Stimulated activated CD8-positive, alpha-beta memory T cell treated with anti-CD3 and anti-CD28 coated beads, Interleukin-12 subunit alpha, Interleukin-12 subunit beta, amount 100 ng/mL, for 24 hours (primary cell): Measurements from ENCODE around the gene DCAF11.

Experiments used
- DNase-seq: peaks from one replicate; pipeline ENCODE4 v3.0.0-alpha.2; 2020; ENCODE audit errors: extremely low read depth

The DCAF11 gene

DNA sequence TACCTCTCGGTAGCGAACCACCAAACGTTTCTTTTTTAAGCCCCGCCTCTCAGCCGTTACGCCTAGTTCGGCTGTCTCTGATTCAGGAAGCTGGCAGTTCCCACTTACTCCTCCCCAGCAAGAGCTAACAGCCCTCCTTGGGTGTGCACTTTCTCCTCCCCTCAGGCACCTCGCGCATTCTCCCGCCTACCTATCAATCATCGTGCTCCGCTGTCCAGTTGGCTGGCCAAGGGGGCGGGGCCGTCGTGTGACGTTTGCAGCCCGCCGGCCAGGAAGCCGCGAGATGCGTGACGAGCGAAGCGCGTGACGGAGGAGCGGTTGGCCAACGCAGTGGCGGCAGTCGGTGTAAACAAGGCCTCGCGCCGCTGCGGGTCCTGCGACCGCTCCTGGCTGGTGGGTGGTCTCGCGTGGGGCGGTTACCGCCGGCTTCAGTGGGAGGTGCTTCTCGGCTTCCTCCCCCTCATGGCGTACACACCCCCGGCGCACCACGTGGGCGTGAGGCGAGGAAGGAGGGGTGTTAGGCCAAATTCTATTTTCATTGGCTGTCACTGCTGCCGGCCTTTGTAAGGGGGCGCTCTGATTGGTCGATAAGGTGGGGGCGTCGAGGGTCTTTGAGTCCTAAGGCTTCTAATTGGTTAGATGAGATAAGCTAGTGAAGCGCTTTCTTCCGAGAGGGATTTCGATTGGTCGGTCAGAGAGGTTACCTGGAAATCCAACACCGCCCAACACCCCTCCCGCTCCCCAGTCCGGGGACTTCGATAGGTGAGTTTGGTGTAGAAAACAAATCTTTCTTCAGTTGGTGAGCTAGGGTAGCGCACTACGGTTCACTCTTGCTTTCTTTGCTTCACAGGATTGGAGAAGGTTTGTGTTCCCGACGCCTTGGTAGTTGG is at the start of gene DCAF11, which contains the start of gene NRL:
Gene DCAF11 (plus strand): TSS at position 246 of the 890 bp plus-strand sequence. CDS start 818 bp downstream, outside the sequence.
Gene NRL (minus strand): TSS at position 418 of the 890 bp plus-strand sequence. CDS start 32,101 bp downstream, outside the sequence.
- DNase-seq = peak; percentile 93

DNA sequence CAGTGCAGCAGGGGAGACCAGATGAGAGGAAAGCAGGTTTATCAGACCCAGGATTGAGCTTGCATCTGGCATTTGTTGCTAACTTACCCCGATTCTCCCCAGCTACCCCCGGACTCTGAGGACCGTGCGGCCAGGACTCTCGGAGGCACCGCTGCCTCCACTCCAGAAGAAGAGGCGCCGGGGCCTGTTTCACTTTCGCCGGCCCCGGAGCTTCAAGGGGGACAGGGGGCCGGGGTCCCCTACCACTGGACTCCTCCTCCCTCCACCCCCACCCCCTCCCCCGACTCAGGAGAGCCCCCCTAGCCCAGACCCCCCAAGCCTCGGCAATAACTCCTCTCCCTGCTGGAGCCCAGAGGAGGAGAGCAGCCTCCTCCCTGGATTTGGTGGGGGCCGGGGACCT is 49.7 kb upstream of the DCAF11 start:
- DNase-seq = no peak

DNA sequence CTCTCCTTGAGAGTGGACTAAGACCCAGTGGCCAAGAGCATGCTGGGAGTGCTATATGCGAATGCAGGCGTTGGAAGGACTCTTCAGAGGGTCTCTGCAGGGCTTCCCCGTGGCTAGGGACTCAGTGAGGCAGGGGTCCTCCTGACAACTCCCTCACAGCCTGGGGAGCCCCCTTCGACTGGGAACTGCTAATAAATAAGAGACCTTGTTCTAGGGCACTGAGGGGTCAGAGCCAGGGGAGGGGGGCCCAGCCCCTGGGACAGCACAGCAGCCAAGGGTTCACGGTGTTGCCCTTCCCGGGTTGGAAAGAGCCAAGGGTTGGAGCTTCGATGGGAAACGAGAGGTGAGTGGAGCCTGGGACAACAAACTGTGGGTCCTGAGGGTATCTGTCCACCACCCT is 49.2 kb upstream of the DCAF11 start:
- DNase-seq = no peak

DNA sequence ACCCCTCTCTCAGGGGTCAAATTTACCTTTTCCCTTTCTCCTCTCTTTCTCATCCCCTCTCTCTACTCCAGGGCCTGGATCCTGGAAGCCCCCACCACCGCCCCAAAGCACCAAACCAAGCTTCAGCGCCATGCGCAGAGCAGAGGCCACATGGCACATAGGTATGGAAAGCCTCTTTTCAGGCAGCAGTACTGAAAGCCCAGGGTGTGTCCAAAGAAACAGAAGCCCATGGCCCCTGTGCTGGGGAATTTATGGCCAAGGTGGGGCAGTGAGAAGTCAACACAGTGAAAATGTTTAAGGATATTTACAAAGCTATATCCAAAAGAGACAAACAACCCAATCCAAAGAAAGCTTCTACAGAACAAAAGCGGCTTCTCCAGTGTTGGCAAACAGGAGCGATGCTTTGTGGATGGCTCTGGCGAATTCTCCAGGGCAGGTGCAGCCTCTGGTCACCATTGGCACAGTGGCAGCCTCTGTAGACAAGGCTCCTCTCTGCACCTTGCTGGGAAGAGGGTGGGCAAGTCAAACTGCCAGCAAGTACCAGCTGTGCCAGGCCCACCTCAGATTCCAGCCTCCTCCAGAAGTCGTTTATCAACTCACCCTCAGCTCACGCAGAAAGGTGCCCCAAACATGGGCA is 48.0 kb upstream of the DCAF11 start:
- DNase-seq = no peak

DNA sequence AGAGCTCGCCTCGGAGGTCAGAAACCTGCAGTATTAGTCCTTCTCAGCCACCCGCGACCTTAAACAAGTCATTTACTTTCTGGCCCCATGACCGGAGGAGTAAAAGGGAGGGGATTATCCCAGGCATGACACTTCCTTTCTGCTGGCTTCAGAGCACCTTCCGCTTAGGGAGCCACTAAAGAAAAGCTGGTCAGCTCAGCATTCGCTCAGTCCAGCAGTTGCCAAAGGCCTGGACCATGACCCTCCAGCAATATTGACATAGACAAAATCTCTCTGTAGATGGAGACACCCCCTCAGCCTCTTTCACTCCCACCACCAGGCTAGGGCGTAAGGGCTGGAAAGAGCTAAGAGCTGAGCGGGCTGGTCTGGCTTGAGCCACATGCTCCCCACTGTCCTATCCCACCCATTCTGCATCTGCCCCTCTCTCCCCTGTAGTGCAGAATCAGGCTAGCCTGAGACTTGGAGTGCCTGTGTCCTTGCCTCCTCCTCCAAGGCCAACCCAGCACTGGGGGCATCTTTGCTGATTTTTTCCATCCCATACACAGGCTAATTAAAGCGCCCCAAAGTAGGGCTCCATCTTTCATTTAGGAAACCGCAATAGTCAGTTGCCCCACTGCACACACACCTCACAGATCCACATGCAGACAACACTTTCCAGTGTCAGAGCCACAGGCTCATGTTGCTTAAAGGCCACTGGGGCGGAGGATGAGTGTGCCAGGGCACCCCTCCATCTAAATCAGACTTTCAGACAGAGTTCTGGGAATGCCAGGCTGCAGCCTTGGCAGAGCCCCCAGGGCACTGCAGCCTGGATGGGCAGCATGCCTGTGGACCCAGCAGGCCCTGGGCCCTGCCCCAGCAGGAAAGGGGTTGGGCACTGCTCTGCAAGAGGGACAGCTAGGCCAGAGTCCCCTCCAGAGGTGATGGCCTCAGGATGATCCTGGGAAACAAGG is 47.2 kb upstream of the DCAF11 start:
- DNase-seq = no peak

DNA sequence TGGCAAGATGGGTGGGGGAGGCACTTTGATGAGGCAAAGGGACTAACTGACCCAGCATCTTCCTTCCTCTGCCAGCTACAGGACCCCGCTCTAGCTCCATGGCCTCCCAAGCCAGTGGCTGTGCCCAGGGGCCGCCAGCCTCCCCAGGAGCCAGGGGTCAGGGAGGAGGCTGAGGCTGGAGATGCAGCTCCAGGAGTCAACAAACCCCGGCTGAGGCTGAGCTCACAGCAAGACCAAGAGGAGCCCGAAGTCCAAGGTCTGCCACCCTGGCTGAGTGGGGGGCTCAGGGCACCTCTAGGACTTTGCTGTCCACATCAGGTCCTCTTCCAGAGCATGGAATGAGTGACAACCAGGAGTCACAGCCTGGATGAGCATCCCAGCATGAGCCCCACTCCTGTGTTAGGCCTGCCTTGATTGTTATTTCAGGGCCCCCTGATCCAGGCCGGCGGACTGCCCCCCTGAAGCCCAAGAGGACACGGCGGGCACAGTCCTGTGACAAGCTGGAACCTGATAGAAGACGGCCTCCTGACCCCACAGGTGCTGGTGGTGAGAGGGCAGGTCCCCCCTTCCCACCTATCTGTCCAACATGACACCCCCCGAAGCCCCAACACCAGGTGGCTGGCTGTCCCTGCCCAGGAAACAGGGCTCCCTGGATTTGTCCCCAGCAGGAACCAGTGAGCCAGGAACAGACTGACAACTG is 45.7 kb upstream of the DCAF11 start:
- DNase-seq = no peak

DNA sequence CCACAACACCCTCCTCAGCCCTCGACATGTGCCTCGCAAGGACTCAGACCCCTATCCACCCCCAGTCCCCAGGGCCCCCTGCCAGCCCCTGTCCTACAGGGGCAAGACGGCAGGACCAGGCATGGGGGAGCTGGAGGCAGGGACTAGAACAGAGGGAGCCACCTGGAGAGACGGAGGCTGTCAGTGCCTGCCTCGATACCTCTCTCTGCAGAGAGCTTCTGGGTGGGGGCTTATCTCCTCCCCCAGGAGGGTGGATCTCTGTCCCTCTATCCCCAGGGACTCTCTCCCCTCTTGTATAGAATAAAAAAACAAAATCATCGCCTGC is 45.2 kb upstream of the DCAF11 start:
- DNase-seq = no peak

DNA sequence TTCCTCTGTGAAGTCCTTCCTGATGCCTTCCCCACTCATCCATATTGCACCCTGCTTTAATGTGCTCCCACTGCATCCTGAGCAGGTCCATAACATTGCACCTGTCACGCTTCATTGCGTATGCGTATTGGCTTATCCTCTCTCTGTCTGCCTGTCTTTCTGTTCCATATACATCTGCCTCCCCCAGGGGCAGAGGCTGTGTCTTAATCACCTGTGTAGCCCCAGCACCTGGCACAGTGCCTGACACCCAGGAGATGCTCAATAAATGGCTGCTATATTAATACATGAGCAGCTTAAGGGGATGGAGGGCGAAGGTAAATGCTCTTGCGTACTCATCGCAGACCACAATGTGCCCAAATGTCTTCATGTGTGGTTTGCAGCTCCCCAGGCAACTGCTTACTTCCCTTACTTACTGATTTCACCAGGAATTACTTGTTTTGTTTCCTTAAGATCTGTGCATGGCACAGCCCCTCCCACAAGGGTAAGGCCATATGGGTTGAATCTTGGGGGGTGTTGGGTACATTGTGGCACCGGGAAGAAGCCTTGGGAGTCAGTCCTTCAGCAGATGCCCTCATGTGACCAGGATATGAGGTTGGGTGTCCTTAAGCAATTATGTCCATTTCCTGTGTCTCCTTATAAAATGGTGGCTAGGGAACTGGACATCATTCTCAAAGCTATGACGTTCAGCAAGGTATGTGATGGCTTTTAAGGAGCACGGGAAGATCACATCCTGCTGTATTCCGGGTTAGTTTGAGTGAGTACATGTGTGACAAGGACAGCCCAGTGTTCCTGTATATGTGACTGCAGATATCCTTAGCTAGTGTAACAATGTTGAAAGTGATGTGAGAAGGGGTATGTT is 44.1 kb upstream of the DCAF11 start:
- DNase-seq = no peak

DNA sequence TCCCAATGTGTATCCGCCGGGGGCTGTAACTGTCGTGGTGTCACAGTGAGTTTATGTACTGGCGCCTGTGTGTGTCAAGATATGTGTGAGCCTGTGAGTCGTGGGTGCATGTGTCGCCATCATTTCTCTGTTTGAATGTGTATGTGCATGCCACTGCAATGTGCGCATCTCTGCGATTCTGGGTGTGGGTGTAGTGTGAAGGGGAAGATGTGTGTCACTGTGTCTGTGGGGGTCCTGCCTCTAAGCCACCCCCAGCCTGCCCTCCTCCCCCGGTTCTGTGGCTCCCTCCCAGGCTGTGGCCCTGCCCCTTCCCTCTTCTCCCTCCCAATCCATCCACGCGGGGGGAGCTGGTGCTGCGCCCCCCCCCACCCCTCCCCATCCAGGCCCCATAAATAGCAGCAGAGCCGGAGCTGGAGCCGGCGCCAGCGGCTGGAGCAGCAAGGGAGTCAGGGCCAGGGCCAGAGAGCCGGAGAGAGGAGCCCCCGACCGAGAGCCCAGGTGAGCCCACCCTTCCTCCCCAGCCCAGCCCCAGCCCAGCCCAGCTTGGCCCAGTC is 43.4 kb upstream of the DCAF11 start, which contains the start of gene CPNE6:
Gene CPNE6 (plus strand): TSS at position 419 of the 554 bp plus-strand sequence. CDS start 1,375 bp downstream, outside the sequence.
- no peak for DNase-seq

DNA sequence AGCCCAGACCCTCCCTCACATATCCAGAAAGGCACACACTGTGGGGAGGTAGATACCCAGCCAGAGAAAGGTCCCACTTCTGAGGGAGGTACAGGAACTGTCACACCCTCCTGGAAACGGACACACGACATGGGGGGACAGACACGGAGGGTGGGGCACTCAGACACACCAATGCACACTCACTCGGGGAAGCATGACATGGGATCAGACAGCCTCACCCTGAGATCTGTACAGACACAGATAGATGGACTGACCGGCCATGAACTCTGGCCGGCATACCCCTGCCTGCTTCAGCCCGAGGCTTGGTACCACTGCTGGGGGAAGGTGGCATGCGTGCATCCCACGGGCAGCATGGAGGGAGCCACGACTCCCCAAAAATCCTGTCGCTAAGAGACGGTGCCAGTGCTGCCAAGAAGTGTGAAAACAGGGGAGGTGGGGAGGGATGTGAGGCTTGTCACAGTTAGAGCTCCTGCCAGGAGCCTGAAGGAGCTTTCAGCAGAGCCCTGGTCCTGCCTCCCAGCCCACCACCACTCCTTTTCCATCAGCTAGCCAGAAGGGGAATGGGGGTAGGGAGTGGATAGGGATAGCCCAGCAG is 42.6 kb upstream of the DCAF11 start:
- DNase-seq = no peak

DNA sequence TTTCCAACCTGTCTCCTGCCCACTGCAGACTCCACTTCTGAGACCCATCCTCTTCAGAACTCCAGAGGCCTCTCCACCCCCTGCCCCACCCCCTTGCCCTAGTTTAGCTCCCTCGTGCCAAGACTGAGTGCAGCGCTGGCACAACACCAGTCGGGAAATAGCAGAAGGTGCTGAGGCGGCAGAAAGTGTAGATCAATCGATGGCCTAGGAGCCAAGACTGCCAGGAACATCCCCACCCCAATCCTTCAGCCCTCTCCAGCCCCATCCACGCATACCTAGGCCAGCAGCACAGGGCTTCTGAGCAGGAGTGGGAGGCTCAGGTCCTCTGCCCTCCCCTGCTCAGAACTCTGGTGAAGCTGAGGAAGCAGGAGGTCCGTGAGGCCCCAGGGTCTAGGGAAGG is 42.1 kb upstream of the DCAF11 start:
- DNase-seq = no peak

DNA sequence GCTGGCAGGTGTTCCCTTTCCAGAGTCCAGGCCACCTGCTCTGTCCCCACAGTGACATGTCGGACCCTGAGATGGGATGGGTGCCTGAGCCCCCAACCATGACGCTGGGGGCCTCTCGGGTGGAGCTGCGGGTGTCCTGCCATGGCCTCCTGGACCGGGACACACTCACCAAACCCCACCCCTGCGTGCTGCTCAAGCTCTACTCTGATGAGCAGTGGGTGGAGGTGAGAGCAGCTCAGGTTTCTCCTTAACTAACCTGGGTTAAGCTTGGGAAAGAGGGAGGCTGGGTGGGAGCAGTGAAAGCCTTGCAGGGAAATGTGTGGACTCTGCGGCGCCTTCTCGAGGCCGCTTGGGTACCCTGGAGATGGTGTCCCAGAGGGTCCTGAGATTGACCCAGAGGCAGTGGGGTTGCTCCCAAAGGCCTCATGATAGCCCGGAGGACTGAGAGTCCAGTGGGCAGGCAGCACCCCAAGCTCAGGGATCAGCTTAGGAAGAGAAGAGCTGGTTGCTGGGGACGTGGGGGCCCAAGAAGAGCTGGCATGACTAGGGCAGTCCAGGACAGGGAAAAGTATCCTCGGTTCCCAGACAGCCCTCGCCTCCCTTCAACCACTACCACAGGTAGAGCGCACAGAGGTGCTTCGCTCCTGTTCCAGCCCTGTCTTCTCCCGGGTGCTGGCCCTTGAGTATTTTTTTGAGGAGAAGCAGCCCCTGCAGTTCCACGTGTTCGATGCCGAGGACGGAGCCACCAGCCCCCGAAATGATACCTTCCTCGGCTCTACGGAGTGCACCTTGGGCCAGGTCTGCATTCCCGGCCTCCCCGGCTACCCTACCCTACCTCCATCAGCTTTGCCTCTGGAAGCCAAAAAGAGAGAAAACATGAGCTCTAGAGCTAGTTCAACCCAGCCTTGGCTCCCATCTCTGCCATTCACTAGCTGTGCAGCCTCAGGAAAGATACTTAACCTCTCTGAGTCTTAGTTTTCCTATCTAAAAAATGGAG is 41.4 kb upstream of the DCAF11 start:
- DNase-seq = no peak

DNA sequence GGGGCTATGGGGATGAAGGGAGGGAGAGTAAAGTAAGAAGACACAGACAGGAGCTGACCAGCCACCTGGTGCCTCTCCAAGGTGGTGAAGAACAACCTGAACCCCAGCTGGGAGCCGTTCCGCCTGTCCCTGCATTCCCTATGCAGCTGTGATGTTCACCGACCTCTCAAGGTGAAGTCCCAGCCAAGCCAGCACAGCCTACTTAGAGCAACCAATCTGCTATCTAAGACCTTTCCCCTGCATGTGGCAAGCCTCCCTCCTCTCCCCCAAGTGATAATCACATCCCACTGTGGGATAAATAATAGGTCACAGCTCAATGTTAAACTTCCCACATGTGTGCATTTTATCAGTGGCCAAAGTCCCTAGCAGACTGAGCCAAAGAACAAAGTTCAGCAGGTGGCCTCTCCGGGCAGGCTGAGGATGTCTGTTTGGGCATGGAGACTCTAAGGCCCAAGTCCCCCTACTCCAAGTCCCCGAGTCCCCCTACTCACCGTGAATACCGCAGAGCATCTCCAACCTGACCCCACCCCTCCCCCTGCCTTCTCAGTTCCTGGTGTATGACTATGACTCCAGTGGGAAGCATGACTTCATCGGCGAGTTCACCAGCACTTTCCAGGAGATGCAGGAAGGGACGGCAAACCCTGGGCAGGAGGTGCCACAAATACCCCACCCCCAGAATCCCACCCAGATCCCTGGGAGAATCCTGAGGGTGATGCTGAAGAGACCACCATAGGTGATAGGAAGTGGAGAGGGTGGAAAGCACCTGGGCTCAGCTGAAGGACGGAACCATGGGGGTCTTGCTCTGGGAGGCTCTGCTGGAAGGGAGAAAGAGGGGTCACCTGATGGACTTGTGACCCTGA is 39.7 kb upstream of the DCAF11 start:
- no peak for DNase-seq

DNA sequence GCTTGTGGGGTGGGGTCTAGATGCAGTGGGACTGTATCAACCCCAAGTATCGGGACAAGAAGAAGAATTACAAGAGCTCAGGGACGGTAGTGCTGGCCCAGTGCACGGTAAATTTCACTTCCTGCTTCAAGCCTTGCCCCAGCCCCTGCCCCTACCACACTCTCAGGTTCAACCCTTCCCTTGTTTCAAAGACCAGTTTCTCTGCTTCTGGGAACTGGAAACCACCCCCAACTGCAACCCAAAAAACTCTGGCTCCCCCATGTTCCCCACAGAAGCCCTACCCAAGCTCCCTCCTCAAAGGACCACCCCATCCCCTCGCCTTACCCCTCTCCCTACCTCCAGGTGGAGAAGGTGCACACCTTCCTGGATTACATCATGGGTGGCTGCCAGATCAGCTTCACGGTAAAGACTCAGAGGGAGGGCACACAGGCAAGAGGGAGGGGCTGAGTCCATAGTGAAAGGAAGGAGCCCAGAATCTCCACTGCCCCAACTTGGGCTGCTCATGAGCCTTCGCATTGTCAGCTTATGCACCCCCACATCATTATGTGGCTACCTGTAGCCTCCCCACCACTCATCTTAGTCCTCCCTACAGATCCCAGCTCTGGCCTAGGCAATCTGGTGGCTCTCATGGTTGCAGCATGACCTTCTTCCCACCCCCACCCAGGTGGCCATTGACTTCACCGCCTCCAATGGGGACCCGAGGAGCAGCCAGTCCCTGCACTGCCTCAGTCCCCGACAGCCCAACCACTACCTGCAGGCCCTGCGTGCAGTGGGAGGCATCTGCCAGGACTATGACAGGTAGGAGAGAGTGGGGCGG is 38.9 kb upstream of the DCAF11 start:
- DNase-seq = no peak

DNA sequence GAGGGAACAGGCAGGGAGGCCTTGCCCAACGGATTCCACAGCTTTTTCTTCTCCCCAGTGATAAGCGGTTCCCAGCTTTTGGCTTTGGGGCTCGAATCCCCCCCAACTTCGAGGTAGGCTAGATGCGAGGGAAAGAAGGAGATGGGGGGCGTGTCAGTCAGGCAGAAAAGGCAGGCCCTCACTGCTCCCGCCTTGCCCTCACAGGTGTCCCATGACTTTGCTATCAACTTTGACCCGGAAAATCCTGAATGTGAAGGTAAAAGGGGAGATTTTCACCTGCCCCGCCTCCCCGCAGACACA is 38.3 kb upstream of the DCAF11 start:
- no peak for DNase-seq

DNA sequence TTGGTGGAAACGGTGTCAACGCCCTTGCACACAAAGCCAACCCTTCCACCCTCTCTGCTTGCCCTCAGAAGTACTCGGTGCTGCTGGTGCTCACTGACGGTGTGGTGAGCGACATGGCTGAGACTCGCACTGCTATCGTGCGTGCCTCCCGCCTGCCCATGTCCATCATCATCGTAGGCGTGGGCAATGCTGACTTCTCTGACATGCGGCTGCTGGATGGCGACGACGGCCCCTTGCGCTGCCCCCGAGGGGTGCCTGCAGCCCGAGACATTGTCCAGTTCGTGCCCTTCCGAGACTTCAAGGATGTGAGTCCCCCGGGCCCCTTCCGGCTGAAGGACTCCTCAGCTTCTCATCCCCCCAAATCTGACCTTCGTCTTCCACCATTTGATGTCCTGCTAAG is 37.5 kb upstream of the DCAF11 start:
- DNase-seq = no peak

DNA sequence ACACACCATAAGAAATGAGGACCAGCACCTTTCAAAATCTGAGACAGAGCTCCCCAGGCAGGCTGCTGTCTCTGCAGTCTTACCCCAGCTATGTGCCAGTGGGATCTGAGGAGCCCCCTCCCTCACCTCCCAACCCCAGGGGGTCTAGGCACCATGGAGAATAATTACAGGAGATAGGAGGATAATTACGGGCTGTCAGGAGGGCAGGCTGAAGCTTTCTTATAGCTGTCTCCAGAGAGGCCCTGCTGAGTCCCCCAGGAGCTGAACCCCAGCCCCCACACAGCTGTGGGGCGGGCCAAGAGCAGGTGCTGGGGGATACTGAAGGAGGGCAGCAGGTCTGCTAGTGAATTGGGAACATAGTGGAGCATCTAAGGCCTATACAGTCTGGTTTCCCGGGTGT is 36.4 kb upstream of the DCAF11 start:
- DNase-seq = no peak
